GM21737 (cell line): ENCODE results near the gene LRIG2.
"Not testable (repeated sequence)": the region's sequence is repeated elsewhere in the genome, so short reads cannot be mapped to it uniquely, and the experiment has no call there.

Experiments
- ATAC-seq: cut with Tn5 transposase; IDR thresholded peaks from one replicate; pipeline ENCODE4 v1.9.1; 2021; ENCODE audit warnings: mild to moderate bottlenecking, moderate library complexity; ENCODE audit not compliant: unreplicated experiment

LRIG2 gene

DNA sequence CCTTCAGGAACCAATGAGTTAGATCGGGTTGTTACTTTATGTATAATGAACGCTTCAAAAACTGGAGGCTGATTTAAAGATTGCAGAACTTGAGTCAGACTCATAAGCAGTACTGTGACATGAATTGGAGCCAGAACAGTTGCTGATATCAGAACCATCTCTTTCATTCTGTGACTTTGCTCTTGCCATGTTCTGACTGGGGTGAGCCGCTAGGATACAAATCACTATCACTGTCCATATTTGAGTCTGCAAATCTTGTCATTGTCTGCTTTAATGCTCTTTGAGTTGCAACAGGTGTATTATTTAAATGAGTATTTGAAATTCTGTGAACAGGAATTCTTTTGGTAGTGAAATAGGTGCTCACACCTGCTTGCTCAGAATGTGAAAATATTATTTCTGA, 52.5 kb downstream of the LRIG2 start:
- no peak for ATAC-seq

GRCh38 chr1:113126207-113126606, 53.2 kb downstream of the LRIG2 start:
- no peak for ATAC-seq

DNA sequence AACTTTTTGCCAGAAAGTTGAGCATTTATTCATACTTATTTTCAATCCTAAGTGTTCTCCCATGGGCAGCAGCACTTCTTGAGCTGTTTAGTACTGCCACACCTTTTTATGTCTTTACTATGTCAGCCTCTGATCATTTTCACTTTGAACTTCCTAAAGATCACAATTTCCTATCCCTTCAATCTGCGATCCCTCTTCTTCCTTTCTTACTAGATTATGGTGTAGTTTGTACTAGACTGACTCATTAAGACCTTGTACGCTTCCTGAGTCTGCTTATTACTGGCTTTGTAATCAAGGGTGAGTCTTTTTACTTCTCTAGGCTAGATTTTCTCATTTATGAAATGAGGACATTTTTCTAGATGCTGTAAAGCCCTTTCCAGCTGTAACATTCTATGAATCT, 55.1 kb downstream of the LRIG2 start:
- no peak for ATAC-seq

GRCh38 chr1:113129529-113130185, 56.7 kb downstream of the LRIG2 start:
- no peak for ATAC-seq

DNA sequence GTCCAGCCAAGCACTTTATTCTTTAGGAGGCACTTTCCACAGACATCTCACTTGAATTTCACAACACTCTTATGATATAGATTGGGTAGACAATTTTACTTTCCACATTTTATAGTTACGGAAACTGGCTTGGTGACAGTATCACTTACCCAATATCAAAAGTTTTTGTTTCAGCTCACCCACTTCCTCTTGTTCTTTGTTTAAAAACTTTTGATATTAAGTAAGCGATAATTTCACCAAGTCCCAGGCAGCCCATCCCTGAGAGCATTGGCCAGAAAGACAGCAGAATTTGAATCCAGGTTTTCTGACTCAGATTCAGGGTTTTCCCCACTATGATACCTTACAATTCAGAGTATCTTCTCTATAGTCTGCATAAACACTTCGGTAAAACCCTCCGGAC, 60.0 kb downstream of the LRIG2 start:
- no peak for ATAC-seq

DNA sequence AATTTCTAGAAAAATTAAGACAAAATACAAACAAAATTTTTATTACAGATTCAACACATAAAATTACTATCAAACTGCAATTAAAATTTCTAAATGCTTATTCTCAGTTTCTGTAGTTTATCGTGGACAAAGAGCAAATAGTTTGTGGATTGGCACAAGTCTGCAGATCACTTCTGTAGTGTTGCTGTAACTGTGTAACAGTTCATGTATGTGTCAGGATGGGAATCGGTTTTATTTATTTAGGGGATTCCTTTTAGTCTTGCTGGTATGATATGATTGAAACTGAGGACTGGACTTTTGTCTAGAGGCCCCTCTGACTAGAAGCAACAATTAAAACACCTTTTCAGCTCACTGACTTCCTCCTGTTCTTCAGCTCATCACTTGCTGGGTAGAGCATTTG, 60.8 kb downstream of the LRIG2 start:
- ATAC-seq = no peak

- no peak for ATAC-seq
Measured at GRCh38 chr1:113135460-113135859, 62.5 kb downstream of the LRIG2 start.

DNA sequence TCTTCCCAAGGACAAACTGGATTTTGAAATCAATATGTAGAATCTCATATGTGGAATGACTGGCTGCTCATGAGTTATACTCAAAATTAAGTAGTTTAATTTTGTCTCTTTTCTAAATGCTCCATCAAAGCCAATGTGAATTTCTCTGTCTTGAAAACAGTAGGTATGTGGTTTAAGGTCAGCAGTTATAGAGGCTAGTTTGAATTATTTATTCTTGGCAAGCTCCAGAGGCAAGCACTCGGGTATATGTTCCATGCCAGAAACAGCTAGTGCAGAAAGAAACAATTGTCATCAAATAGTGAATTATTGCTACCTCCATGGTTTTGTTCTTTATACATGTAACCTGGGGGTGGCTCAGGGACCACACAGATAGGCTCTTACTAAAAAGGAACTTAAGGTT, 63.5 kb downstream of the LRIG2 start:
- no peak for ATAC-seq

DNA sequence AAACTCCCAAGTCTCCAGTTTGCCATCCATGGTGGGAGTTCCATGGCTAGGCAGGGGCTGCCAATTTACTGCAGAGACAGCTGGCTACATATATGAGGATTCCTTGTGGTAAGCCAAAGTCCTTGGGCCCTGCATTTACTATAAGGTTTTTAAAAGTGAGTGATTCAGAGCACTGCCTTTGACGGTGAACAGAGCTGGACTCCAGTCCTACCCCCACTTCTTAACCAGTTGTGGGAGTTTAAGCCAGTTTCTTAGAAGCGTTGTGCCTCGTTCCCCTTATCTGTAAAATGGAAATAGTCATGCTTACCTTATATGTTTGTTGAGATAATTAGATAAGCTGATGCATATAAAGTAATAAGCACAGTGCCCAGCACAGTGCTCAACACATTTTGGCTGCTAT, 64.6 kb downstream of the LRIG2 start:
- no peak for ATAC-seq

- ATAC-seq = no peak
Measured at GRCh38 chr1:113138778-113139177, 65.8 kb downstream of the LRIG2 start.

DNA sequence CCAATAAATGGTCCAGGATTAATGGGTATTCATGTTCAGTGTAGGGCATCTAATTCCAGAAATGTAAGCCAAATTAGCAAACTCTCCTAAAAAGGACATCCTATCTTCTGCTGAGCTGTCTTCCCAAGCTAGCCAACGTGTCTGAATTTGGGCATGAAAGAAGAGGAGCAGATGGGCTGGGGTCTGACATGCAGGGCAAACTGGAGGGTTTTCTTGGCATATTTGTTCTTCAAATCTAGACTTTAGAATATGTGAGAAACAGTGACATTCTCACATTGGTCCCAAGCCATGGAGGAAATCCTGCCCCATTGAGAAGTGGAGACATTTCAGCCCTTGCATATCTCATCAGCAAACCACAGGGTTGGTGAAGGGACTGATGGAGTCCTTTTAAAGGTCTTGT, 67.2 kb downstream of the LRIG2 start:
- no peak for ATAC-seq

- ATAC-seq = peak; percentile 70
Measured at GRCh38 chr1:113140588-113141446, 67.8 kb downstream of the LRIG2 start.

- ATAC-seq = no peak
Measured at GRCh38 chr1:113141650-113142473, 68.9 kb downstream of the LRIG2 start.

DNA sequence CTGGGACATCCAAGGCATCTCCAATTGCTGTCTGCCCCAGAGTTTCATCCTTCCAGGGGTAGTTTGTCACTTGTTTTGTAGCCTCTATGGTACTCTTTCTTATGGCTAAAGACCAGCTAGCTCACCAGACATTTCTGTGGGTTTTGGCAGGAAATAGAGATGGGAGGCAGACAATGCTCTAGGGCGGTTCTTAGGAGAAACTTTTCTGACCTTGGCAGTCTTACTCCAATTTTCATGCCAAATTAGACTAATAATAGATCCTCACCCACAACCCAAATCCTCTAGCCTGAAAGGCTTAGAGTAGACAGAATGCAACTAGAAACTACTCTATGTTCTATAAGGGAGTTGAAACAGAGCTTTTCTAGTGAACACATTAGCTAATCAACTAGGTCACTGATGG, 69.8 kb downstream of the LRIG2 start:
- ATAC-seq = no peak

DNA sequence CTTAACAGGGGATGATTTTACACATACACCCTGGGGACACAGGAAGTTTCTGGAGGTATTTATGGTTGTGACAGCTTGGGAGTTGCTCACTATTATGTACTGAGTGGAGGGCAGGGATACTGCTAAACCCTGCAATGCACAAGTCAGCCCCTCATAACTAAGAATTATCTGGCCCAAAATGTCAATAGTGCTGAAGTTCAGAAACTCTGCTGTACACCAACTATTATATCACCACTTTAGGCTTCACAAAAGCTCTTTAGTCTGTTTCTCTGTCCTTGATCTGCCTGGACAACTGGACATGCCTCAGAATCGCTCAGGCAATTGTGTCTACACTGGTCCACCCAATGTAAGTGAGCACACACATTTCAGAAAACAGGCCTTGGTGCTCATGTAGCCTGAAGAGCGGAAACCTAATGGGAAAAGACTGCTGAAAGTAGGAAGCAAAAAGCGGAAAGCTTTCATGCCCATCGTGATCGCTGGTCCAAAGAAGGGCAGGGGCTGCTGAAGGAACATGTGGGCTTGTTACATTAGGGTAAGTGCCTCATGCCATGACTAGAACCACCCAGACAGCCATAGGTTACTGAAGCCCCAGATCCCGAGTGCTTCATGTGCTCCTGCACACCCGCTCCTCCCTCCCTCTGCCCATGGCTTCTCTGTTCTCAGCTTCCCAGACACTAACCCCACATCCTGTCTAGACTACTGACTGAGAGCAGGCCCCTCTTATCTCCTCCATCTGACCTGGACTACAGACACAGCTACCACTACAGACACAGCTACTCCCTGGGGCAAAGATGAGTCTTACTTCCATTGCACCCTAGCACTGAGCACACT, 73.5 kb downstream of the LRIG2 start:
- ATAC-seq = no peak

DNA sequence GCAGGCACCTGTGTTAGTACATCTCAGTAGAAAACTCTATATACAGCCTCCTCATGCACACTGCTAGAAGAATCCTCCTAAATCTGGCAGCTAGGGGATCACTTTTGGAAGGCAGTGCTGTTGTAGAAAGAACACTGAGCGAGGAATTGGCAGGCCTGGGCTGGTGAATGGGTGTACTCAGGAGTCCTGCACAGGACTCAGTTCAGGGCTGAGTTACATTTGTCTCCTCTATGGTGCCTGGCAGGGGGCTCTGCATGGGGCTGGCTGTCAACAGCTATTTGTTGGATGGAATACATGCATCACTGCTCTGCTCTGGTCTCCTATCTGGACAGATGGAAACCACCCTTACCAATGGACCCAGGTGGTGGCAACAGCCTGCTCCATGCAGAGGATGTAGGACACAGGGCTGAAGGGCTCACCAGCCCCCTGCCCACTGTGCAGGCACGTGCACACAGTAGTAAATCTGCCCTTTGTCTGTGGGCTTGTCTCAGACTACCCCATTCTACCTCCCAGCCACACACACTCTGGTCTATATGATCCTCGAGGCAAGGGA, 74.2 kb downstream of the LRIG2 start:
- ATAC-seq = no peak

DNA sequence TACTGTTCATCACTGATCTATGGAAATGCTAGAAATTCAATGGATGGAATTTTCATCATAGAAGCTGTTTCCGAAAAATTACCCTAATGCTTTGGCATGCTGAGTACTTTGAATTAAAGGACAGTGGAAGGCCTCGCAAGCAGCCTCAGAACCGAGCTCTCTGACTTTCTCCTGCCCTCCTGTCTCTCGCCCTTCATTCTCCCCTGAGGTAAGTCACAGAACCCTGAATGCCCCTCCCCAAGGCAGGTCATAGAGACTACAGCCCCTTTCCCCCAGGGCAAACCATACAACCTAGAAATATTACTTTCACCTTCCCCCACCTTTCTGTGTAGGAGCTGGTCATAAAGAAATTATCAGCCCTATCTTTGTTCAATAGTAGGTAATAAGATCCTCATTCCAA, 74.8 kb downstream of the LRIG2 start:
- ATAC-seq = no peak

- ATAC-seq = not testable (repeated sequence)
Measured at GRCh38 chr1:113150494-113150893, 77.5 kb downstream of the LRIG2 start.

DNA sequence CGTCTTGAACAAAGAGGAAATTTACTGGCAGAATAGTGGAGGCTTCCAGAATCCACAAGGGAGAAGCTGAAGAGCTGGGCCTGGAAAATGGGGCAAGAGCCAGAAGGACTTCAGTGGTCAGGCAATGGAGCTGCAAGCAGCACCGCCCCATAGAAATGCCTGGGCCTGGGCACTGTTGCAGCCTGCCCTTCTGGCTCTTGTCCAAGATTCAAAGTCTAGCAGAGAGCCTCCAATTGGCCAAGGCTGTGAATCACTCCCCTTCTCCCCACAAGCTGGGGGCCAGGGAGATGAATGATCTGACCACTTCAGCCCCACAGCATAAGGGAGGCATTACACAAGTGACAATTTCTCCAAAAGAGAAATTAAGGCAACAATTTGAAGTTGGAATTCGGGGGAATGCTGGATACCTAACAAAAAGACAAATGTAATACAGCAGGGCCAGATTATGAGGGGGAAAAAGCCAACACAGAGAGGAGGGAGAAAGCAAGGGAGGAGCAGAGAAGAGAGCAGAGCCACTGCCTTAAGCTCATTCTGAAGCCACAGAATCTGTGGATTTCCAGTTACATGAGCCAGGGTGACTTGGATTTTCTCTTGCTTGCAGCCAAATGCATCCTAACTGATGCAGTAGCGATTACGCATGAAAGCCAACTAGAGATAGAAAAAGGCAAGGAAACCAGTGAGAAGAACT, 80.3 kb downstream of the LRIG2 start:
- ATAC-seq = no peak

GRCh38 chr1:113156368-113156767, 83.4 kb downstream of the LRIG2 start:
- no peak for ATAC-seq
